LNCaP clone FGC (cell line): ENCODE measurements around the gene MCM5.
"Not testable (repeated sequence)": the region's sequence is repeated elsewhere in the genome, so short reads cannot be mapped to it uniquely, and the experiment has no call there.

Experiments
- DNase-seq: peaks from one replicate; pipeline ENCODE4 v3.0.0-alpha.2; 2011; ENCODE audit warnings: low read depth
- H3K4me3 ChIP-seq: 2 replicates; pipeline ENCODE4 v1.5.1; 2011; ENCODE audit warnings: mild to moderate bottlenecking, low read depth, low read length, control low read depth
- CTCF ChIP-seq: IDR thresholded peaks from 2 replicates; pipeline ENCODE4 v1.5.1; 2012; ENCODE audit warnings: mild to moderate bottlenecking; ENCODE audit not compliant: control insufficient read depth, insufficient read depth; ENCODE audit errors: extremely low read depth

MCM5 gene

GRCh38 chr22:35457729-35458546 lies 58.0 kb downstream of the MCM5 start:
- no peak overlapping the region for H3K4me3 ChIP-seq
- no peak for TF ChIP-seq CTCF
- DNase-seq: no peak

GRCh38 chr22:35458547-35459422 lies 58.8 kb downstream of the MCM5 start:
- H3K4me3 ChIP-seq: no peak overlapping the region
- no peak for TF ChIP-seq CTCF
- no peak for DNase-seq

- TF ChIP-seq CTCF: no peak
- no peak overlapping the region for H3K4me3 ChIP-seq
- no peak for DNase-seq
Observed at GRCh38 chr22:35459423-35459894, 59.5 kb downstream of the MCM5 start.

GRCh38 chr22:35459976-35460375 lies 60.0 kb downstream of the MCM5 start:
- not testable (repeated sequence) for H3K4me3 ChIP-seq, DNase-seq

GRCh38 chr22:35460688-35461087 lies 60.7 kb downstream of the MCM5 start:
- H3K4me3 ChIP-seq: no peak overlapping the region
- no peak for DNase-seq
- no peak for TF ChIP-seq CTCF

GRCh38 chr22:35462498-35463230 lies 62.7 kb downstream of the MCM5 start:
- no peak for TF ChIP-seq CTCF
- DNase-seq: no peak
- no peak overlapping the region for H3K4me3 ChIP-seq
